ENCODE measurements around the gene ARFIP1.
A peak's percentile ranks its signal among the peaks of the same experiment; 100 is the strongest.

The ARFIP1 gene

GRCh38 chr4:152771741-152772533 is 7.8 kb upstream of the ARFIP1 start:
- Histone ChIP-seq H3K79me1 (ENCODE audit: low read length) (no peaks in the 10 kb centered on the region), H3K27ac (ENCODE audit: low read depth, low read length) (no peak overlapping the region)
- 100% methylated on average over 1 of the region's 3 CpGs for WGBS (ENCODE audit: extremely low coverage, insufficient coverage, low lambda C conversion rate)

GRCh38 chr4:152773339-152773738 is 6.4 kb upstream of the ARFIP1 start:
- Histone ChIP-seq H3K4me3 (ENCODE audit: low read length) (no peak overlapping the region), H3K56ac (ENCODE audit: low read length) (no peak overlapping the region), H3K27me3 (ENCODE audit: insufficient read depth, low read length, poor library complexity) (no peaks in the 10 kb centered on the region), H3K4ac (ENCODE audit: low read depth, low read length) (no peak overlapping the region), H4K5ac (ENCODE audit: low read length) (no peak overlapping the region), H4K8ac (ENCODE audit: low read depth, low read length) (no peak overlapping the region), H3K4me2 (ENCODE audit: low read length) (no peak overlapping the region), H2BK120ac (ENCODE audit: low read depth, low read length) (no peak overlapping the region), H2AK5ac (ENCODE audit: low read length) (no peak overlapping the region), H3K9ac (ENCODE audit: low read length) (no peak overlapping the region), H3K36me3 (ENCODE audit: control insufficient read depth, insufficient read depth, low read length) (no peaks in the 10 kb centered on the region), H3K23ac (ENCODE audit: low read length) (no peak overlapping the region), H3K79me2 (ENCODE audit: control insufficient read depth, insufficient read depth, low read length) (no peaks in the 10 kb centered on the region), H2BK5ac (ENCODE audit: low read length) (no peak overlapping the region), H3K27ac (ENCODE audit: low read depth, low read length) (no peak overlapping the region), H3K4me1 (ENCODE audit: control insufficient read depth, low read depth, low read length) (peaks cover 7% of the 10 kb centered on the region), H2BK15ac (replicated peaks; ENCODE audit: low read depth) (no peak overlapping the region), H3K18ac (ENCODE audit: low read length) (no peak overlapping the region), H3K79me1 (ENCODE audit: low read length) (no peaks in the 10 kb centered on the region)
- no CpG with 5 or more reads among the region's 2 CpGs for WGBS (ENCODE audit: extremely low coverage, insufficient coverage, low lambda C conversion rate)
- no peak for DNase-seq

More at GRCh38 chr4:152771741-152772533, 7.8 kb upstream of the ARFIP1 start:
- Histone ChIP-seq H2BK120ac (ENCODE audit: low read depth, low read length) (no peak overlapping the region), H3K23ac (ENCODE audit: low read length) (no peak overlapping the region), H3K79me2 (ENCODE audit: control insufficient read depth, insufficient read depth, low read length) (no peaks in the 10 kb centered on the region), H2BK15ac (replicated peaks; ENCODE audit: low read depth) (no peak overlapping the region), H3K9ac (ENCODE audit: low read length) (no peak overlapping the region), H3K56ac (ENCODE audit: low read length) (no peak overlapping the region), H4K8ac (ENCODE audit: low read depth, low read length) (no peak overlapping the region), H2AK5ac (ENCODE audit: low read length) (no peak overlapping the region), H3K4me1 (ENCODE audit: control insufficient read depth, low read depth, low read length) (peaks cover 4% of the 10 kb centered on the region), H3K4ac (ENCODE audit: low read depth, low read length) (no peak overlapping the region), H3K18ac (ENCODE audit: low read length) (no peak overlapping the region), H3K27me3 (ENCODE audit: insufficient read depth, low read length, poor library complexity) (no peaks in the 10 kb centered on the region), H4K5ac (ENCODE audit: low read length) (no peak overlapping the region), H3K4me2 (ENCODE audit: low read length) (no peak overlapping the region), H2BK5ac (ENCODE audit: low read length) (no peak overlapping the region), H3K36me3 (ENCODE audit: control insufficient read depth, insufficient read depth, low read length) (no peaks in the 10 kb centered on the region), H3K4me3 (ENCODE audit: low read length) (no peak overlapping the region)
- peak; percentile 18 for DNase-seq

DNA sequence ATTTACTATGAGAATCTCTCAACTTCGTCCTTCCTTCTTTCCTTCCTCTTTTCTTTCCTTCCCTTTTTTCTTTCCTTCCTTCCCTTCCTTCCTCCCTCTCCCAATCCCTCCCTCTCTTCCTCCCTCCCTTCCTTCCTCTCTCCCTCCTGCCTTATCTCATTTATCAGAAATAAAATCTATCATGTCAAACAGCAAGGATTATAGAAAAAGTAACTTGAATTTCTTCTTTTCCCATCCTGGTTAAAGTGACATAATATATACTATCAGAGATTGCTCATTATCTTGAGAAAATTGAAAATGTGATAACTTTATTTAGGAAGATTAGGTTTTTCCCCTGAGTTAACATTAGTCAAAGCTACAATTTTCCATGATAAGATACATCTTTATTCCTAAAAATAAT is 5.8 kb upstream of the ARFIP1 start:
- H2AK5ac ChIP-seq (ENCODE audit: low read length) = no peak overlapping the region
- no peak overlapping the region for H2BK15ac ChIP-seq (replicated peaks; ENCODE audit: low read depth)
- no peaks in the 10 kb centered on the region for H3K27me3 ChIP-seq (ENCODE audit: insufficient read depth, low read length, poor library complexity)
- H3K4me1 ChIP-seq (ENCODE audit: control insufficient read depth, low read depth, low read length) = peaks cover 7% of the 10 kb centered on the region
- H4K5ac ChIP-seq (ENCODE audit: low read length) = no peak overlapping the region
- H3K4me2 ChIP-seq (ENCODE audit: low read length) = no peak overlapping the region
- H2BK120ac ChIP-seq (ENCODE audit: low read depth, low read length) = no peak overlapping the region
- no peak overlapping the region for H3K27ac ChIP-seq (ENCODE audit: low read depth, low read length)
- H3K23ac ChIP-seq (ENCODE audit: low read length) = no peak overlapping the region
- no peak overlapping the region for H3K9ac ChIP-seq (ENCODE audit: low read length)
- no peak overlapping the region for H3K4me3 ChIP-seq (ENCODE audit: low read length)
- no peaks in the 10 kb centered on the region for H3K36me3 ChIP-seq (ENCODE audit: control insufficient read depth, insufficient read depth, low read length)
- H3K56ac ChIP-seq (ENCODE audit: low read length) = no peak overlapping the region
- no peak for DNase-seq
- H3K18ac ChIP-seq (ENCODE audit: low read length) = no peak overlapping the region
- no CpG with 5 or more reads among the region's 1 CpG for WGBS (ENCODE audit: extremely low coverage, insufficient coverage, low lambda C conversion rate)
- H2BK5ac ChIP-seq (ENCODE audit: low read length) = no peak overlapping the region
- H4K8ac ChIP-seq (ENCODE audit: low read depth, low read length) = no peak overlapping the region
- no peaks in the 10 kb centered on the region for H3K79me1 ChIP-seq (ENCODE audit: low read length)
- no peak overlapping the region for H3K4ac ChIP-seq (ENCODE audit: low read depth, low read length)
- no peaks in the 10 kb centered on the region for H3K79me2 ChIP-seq (ENCODE audit: control insufficient read depth, insufficient read depth, low read length)

DNA sequence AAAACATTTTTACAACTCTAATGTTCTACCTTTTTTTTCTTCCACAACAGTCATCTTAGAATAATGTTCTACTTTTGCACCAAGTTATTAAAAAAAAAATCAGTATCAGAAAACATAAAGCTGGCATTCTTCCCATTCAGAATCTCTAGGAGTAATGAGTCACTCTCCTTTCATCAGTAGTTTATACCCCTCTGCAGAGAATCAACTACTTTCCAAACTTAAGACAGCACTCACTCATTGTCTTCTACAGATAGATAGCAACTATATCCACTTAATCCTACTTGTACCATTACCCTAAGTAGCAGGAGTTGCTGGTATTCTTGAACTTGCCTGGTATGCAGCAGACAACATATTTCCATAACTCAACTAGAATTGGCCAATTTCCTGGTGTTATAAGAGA is 3.4 kb upstream of the ARFIP1 start:
- H3K9ac ChIP-seq (ENCODE audit: low read length) = no peak overlapping the region

DNA sequence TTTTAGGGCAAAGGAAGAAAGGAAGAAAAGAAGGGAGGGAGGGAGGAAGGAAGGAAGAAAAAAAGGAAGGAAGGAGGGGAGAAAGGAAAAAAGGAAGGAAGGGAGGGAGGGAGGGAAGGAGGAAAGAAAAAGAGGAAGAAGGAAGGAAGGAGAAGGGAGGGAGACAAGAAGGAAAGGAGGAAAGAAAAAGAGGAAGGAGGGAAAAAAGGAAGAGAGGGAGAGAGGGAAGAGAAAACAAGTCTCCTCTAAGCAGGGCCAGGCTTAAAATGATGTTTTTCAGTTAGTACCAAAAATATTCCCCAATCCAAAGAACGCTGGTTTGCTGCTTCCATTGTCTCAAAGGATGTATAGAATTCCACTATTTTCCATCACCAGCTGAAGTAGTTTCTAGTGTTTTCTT is 2.3 kb upstream of the ARFIP1 start:
- no peak overlapping the region for H3K4ac ChIP-seq (ENCODE audit: low read depth, low read length)
- DNase-seq = no peak
- no peak overlapping the region for H3K9ac ChIP-seq (ENCODE audit: low read length)
- H2BK15ac ChIP-seq (replicated peaks; ENCODE audit: low read depth) = no peak overlapping the region
- H2BK5ac ChIP-seq (ENCODE audit: low read length) = no peak overlapping the region
- H3K79me1 ChIP-seq (ENCODE audit: low read length) = no peaks in the 10 kb centered on the region
- no peak overlapping the region for H3K56ac ChIP-seq (ENCODE audit: low read length)
- WGBS (ENCODE audit: extremely low coverage, insufficient coverage, low lambda C conversion rate) = no CpG with 5 or more reads among the region's 1 CpG
- peaks cover 22% of the 10 kb centered on the region for H3K79me2 ChIP-seq (ENCODE audit: control insufficient read depth, insufficient read depth, low read length)
- no peak overlapping the region for H3K27ac ChIP-seq (ENCODE audit: low read depth, low read length)
- no peak overlapping the region for H2AK5ac ChIP-seq (ENCODE audit: low read length)
- H3K36me3 ChIP-seq (ENCODE audit: control insufficient read depth, insufficient read depth, low read length) = no peaks in the 10 kb centered on the region
- H3K27me3 ChIP-seq (ENCODE audit: insufficient read depth, low read length, poor library complexity) = no peaks in the 10 kb centered on the region
- no peak overlapping the region for H3K4me2 ChIP-seq (ENCODE audit: low read length)
- H3K4me3 ChIP-seq (ENCODE audit: low read length) = no peak overlapping the region
- H3K23ac ChIP-seq (ENCODE audit: low read length) = peak overlapping the region; percentile 4
- H4K5ac ChIP-seq (ENCODE audit: low read length) = no peak overlapping the region
- H3K18ac ChIP-seq (ENCODE audit: low read length) = no peak overlapping the region
- H3K4me1 ChIP-seq (ENCODE audit: control insufficient read depth, low read depth, low read length) = peaks cover 7% of the 10 kb centered on the region
- H4K8ac ChIP-seq (ENCODE audit: low read depth, low read length) = no peak overlapping the region
- H2BK120ac ChIP-seq (ENCODE audit: low read depth, low read length) = no peak overlapping the region

More for the DNA sequence above, 3.4 kb upstream of the ARFIP1 start:
- Histone ChIP-seq H3K4ac (ENCODE audit: low read depth, low read length) (no peak overlapping the region), H3K4me1 (ENCODE audit: control insufficient read depth, low read depth, low read length) (peaks cover 7% of the 10 kb centered on the region), H3K4me3 (ENCODE audit: low read length) (no peak overlapping the region), H2BK120ac (ENCODE audit: low read depth, low read length) (no peak overlapping the region), H3K36me3 (ENCODE audit: control insufficient read depth, insufficient read depth, low read length) (no peaks in the 10 kb centered on the region), H3K27ac (ENCODE audit: low read depth, low read length) (no peak overlapping the region), H3K18ac (ENCODE audit: low read length) (no peak overlapping the region), H3K23ac (ENCODE audit: low read length) (no peak overlapping the region), H2AK5ac (ENCODE audit: low read length) (no peak overlapping the region), H3K4me2 (ENCODE audit: low read length) (no peak overlapping the region), H2BK15ac (replicated peaks; ENCODE audit: low read depth) (no peak overlapping the region), H3K56ac (ENCODE audit: low read length) (no peak overlapping the region), H2BK5ac (ENCODE audit: low read length) (no peak overlapping the region), H3K79me1 (ENCODE audit: low read length) (no peaks in the 10 kb centered on the region), H3K79me2 (ENCODE audit: control insufficient read depth, insufficient read depth, low read length) (peaks cover 11% of the 10 kb centered on the region), H4K5ac (ENCODE audit: low read length) (no peak overlapping the region), H4K8ac (ENCODE audit: low read depth, low read length) (no peak overlapping the region), H3K27me3 (ENCODE audit: insufficient read depth, low read length, poor library complexity) (no peaks in the 10 kb centered on the region)
- DNase-seq = no peak
